ENCODE data around the gene SARS2.
A peak's percentile ranks its signal among the peaks of the same experiment; 100 is the strongest.
"Not testable (repeated sequence)": the region's sequence is repeated elsewhere in the genome, so short reads cannot be mapped to it uniquely, and the experiment has no call there.

SARS2 gene

DNA sequence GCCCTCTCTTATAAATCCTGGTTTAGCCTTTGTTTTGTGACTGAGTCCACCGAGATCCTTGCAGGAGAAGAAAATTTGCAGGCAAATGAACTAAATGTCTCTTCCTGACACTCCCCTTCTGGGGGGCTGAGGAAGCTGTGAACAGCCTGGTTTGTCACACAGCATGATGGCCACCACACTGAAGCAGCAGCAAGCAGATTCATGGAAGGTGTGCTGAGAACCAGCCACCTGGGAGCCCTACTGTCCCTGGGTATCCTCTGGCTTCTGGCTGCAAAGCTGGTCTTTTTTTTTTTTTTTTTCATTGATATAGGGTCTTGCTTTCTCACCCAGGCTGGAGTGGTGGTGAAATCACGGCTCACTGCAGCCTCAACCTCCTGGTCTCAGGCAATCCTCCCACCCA is 11.4 kb upstream of the SARS2 start:
- no peak overlapping the region for H3K9ac ChIP-seq (ENCODE audit: low read length)
- H3K4me3 ChIP-seq (ENCODE audit: low read length): no peak overlapping the region
- no peaks in the 10 kb centered on the region for H3K27me3 ChIP-seq (ENCODE audit: control insufficient read depth, insufficient read depth, low read length)
- H3K27ac ChIP-seq (ENCODE audit: low read depth, low read length): no peak overlapping the region
- no peaks in the 10 kb centered on the region for H3K36me3 ChIP-seq (ENCODE audit: control insufficient read depth, insufficient read depth, low read length)
- H3K4me1 ChIP-seq (ENCODE audit: control insufficient read depth, insufficient read depth, low read length): no peaks in the 10 kb centered on the region

- H3K4me1 ChIP-seq (ENCODE audit: control insufficient read depth, insufficient read depth, low read length); H3K4me3 ChIP-seq (ENCODE audit: low read length); H3K36me3 ChIP-seq (ENCODE audit: control insufficient read depth, insufficient read depth, low read length); H3K27ac ChIP-seq (ENCODE audit: low read depth, low read length); H3K27me3 ChIP-seq (ENCODE audit: control insufficient read depth, insufficient read depth, low read length); H3K9ac ChIP-seq (ENCODE audit: low read length): not testable (repeated sequence)
Observed at GRCh38 chr19:38941466-38941865, 10.9 kb upstream of the SARS2 start.

DNA sequence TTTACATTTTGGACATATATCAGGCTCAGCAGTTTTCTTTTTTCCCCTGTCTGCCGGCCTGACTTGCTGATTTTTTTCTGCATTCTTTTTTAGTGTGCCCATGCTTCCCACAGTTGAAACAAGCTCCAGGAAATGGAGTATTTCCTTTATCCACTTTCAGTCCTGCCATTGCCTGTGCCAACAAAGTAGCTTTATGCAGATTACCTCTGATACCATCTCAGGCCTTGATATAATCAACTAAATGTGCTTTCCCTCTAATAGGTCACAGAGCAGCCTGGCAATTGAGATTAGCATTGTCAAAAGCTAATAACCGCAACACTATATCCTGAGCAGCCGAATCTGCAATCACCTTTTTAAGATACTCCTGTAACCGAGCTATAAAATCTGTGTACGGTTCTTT is 9.4 kb upstream of the SARS2 start:
- Histone ChIP-seq H3K4me3 (ENCODE audit: low read length) (no peak overlapping the region), H3K27me3 (ENCODE audit: control insufficient read depth, insufficient read depth, low read length) (no peaks in the 10 kb centered on the region), H3K36me3 (ENCODE audit: control insufficient read depth, insufficient read depth, low read length) (no peaks in the 10 kb centered on the region), H3K27ac (ENCODE audit: low read depth, low read length) (no peak overlapping the region), H3K9ac (ENCODE audit: low read length) (no peak overlapping the region), H3K4me1 (ENCODE audit: control insufficient read depth, insufficient read depth, low read length) (no peaks in the 10 kb centered on the region)

GRCh38 chr19:38933544-38933943 is 3.0 kb upstream of the SARS2 start:
- H3K4me1 ChIP-seq (ENCODE audit: control insufficient read depth, insufficient read depth, low read length): peaks cover 7% of the 10 kb centered on the region
- H3K9ac ChIP-seq (ENCODE audit: low read length): no peak overlapping the region
- no peak overlapping the region for H3K4me3 ChIP-seq (ENCODE audit: low read length)
- H3K27ac ChIP-seq (ENCODE audit: low read depth, low read length): no peak overlapping the region
- H3K36me3 ChIP-seq (ENCODE audit: control insufficient read depth, insufficient read depth, low read length): peaks cover 11% of the 10 kb centered on the region
- H3K27me3 ChIP-seq (ENCODE audit: control insufficient read depth, insufficient read depth, low read length): no peaks in the 10 kb centered on the region

- no peak overlapping the region for H3K27ac ChIP-seq (ENCODE audit: low read depth, low read length)
- no peak overlapping the region for H3K9ac ChIP-seq (ENCODE audit: low read length)
- H3K4me3 ChIP-seq (ENCODE audit: low read length): no peak overlapping the region
- peaks cover 11% of the 10 kb centered on the region for H3K36me3 ChIP-seq (ENCODE audit: control insufficient read depth, insufficient read depth, low read length)
- no peaks in the 10 kb centered on the region for H3K27me3 ChIP-seq (ENCODE audit: control insufficient read depth, insufficient read depth, low read length)
- peaks cover 7% of the 10 kb centered on the region for H3K4me1 ChIP-seq (ENCODE audit: control insufficient read depth, insufficient read depth, low read length)
Observed at GRCh38 chr19:38932425-38933179, 2.0 kb upstream of the SARS2 start.

GRCh38 chr19:38931521-38931793 is 894 bp upstream of the SARS2 start:
- H3K27ac ChIP-seq (ENCODE audit: low read depth, low read length): no peak overlapping the region

GRCh38 chr19:38930776-38931520 is 385 bp upstream of the SARS2 start, which contains the start of gene MRPS12:
Gene MRPS12 (plus strand): TSS chr19:38930944. CDS start chr19:38931295, 351 bp downstream.
- no peaks in the 10 kb centered on the region for H3K27me3 ChIP-seq (ENCODE audit: control insufficient read depth, insufficient read depth, low read length)
- peak within 1 kb of the TSS; percentile 94 for H3K27ac ChIP-seq (ENCODE audit: low read depth, low read length)
- H3K36me3 ChIP-seq (ENCODE audit: control insufficient read depth, insufficient read depth, low read length): peaks cover 11% of the 10 kb centered on the region
- H3K9ac ChIP-seq (ENCODE audit: low read length): peak within 1 kb of the TSS; percentile 53
- peak within 1 kb of the TSS; percentile 79 for H3K4me3 ChIP-seq (ENCODE audit: low read length)
- peaks cover 7% of the 10 kb centered on the region for H3K4me1 ChIP-seq (ENCODE audit: control insufficient read depth, insufficient read depth, low read length)

More at GRCh38 chr19:38931521-38931793, 894 bp upstream of the SARS2 start:
- no peaks in the 10 kb centered on the region for H3K27me3 ChIP-seq (ENCODE audit: control insufficient read depth, insufficient read depth, low read length)
- peaks cover 7% of the 10 kb centered on the region for H3K4me1 ChIP-seq (ENCODE audit: control insufficient read depth, insufficient read depth, low read length)
- H3K36me3 ChIP-seq (ENCODE audit: control insufficient read depth, insufficient read depth, low read length): peaks cover 11% of the 10 kb centered on the region
- peak overlapping the region; percentile 53 for H3K9ac ChIP-seq (ENCODE audit: low read length)
- H3K4me3 ChIP-seq (ENCODE audit: low read length): peak overlapping the region; percentile 79

DNA sequence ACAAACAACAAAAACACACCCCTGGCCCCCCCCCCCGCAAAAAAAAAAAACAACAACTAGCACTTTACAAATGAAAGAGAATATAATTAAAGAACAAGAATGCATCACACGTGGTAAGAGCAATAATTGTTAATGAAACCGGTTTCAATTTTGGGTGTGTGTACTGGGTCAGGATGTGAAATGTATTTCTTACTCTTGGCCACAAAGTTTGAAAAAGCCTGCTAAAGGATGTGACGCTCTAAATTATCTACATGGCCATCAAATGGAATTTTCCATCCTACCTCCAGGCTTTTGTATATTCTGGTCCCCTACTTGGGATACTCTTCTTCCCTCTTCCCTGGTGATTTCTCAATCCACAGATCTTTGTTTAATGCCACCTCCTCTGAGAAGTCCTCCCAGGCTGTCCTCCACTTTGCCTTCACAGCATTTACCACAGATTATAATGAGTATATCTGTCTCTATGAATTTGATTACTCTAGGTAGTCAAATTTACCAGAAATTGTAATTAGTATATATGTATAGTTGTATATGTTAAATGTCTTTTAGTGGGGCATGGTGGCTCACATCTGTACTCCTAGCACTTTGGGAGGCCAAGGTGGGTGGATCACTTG is 2.1 kb downstream of the SARS2 start:
- H3K4me3 ChIP-seq (ENCODE audit: low read length): no peak overlapping the region
- H3K36me3 ChIP-seq (ENCODE audit: control insufficient read depth, insufficient read depth, low read length): peaks cover 10% of the 10 kb centered on the region
- no peak overlapping the region for H3K9ac ChIP-seq (ENCODE audit: low read length)
- H3K27me3 ChIP-seq (ENCODE audit: control insufficient read depth, insufficient read depth, low read length): no peaks in the 10 kb centered on the region
- H3K27ac ChIP-seq (ENCODE audit: low read depth, low read length): no peak overlapping the region
- H3K4me1 ChIP-seq (ENCODE audit: control insufficient read depth, insufficient read depth, low read length): peaks cover 7% of the 10 kb centered on the region

DNA sequence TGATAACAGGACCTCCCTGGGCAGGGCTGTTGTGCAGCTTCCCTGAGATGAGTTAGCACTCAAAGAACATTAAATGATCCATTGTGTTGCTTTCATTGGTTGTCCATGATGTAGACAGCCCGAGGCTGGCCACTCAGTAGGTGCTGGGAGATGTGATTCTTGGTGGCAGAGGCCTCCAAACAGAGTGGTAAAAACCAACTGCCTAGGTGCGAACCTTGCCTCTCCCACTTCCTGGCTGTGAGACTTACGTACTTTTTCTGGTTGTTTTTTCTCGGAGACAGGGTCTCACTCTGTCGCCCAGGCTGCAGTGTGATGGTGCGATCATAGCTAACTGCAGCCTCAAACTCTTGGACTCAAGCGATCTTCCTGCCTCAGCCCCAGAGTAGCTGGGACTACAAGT is 6.2 kb downstream of the SARS2 start:
- peaks cover 11% of the 10 kb centered on the region for H3K36me3 ChIP-seq (ENCODE audit: control insufficient read depth, insufficient read depth, low read length)

GRCh38 chr19:38922482-38922881 is 8.1 kb downstream of the SARS2 start:
- Histone ChIP-seq H3K36me3 (ENCODE audit: control insufficient read depth, insufficient read depth, low read length) (peaks cover 11% of the 10 kb centered on the region), H3K27ac (ENCODE audit: low read depth, low read length) (no peak overlapping the region), H3K4me1 (ENCODE audit: control insufficient read depth, insufficient read depth, low read length) (no peaks in the 10 kb centered on the region)

More for the DNA sequence above, 6.2 kb downstream of the SARS2 start:
- Histone ChIP-seq H3K9ac (ENCODE audit: low read length) (no peak overlapping the region), H3K27ac (ENCODE audit: low read depth, low read length) (no peak overlapping the region), H3K4me1 (ENCODE audit: control insufficient read depth, insufficient read depth, low read length) (no peaks in the 10 kb centered on the region), H3K4me3 (ENCODE audit: low read length) (no peak overlapping the region), H3K27me3 (ENCODE audit: control insufficient read depth, insufficient read depth, low read length) (no peaks in the 10 kb centered on the region)

DNA sequence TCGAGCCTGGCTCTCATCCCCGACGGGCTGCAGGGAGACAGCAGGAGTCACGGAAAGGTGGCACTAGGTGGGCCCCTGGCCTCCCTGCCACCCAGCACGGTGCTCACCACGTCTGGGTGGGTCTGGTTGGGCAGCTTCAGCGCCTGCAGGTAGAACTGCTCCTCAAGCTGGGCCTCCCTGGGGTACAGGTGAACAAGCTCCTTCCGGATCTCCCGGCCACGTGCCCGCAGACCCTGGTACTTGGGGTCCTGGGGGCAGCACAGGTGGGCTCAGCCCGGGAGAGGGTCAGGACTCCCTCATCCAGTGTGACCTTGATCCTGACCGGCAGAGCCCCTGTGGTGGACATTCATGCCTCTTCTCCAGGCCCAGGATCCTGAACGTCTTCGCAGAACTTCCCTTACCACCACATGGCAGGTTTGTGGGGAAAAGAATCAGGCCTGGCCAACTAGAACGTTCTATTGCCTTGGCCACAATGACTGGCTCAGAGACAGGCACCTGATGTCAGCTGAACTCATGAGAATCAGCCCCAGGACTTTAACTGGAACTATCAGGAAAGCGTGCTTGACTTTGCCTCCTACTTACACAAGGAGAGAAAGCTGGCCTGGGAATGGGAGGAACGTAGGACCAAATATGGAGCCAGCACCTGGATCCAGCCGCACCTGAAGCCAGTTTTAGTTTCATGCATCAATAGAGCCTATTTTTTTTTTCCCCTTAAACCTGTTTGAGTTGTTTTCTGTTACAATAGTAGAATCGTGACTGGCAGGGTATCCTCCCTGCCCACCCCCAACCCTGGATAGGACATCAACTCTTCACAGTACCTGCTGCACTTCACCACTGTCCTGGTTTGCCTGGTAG is 8.9 kb downstream of the SARS2 start:
- peaks cover 11% of the 10 kb centered on the region for H3K36me3 ChIP-seq (ENCODE audit: control insufficient read depth, insufficient read depth, low read length)
- H3K4me3 ChIP-seq (ENCODE audit: low read length): no peak overlapping the region
- H3K4me1 ChIP-seq (ENCODE audit: control insufficient read depth, insufficient read depth, low read length): no peaks in the 10 kb centered on the region
- no peaks in the 10 kb centered on the region for H3K27me3 ChIP-seq (ENCODE audit: control insufficient read depth, insufficient read depth, low read length)
- no peak overlapping the region for H3K9ac ChIP-seq (ENCODE audit: low read length)
- no peak overlapping the region for H3K27ac ChIP-seq (ENCODE audit: low read depth, low read length)

More at GRCh38 chr19:38922482-38922881, 8.1 kb downstream of the SARS2 start:
- Histone ChIP-seq H3K9ac (ENCODE audit: low read length) (no peak overlapping the region), H3K27me3 (ENCODE audit: control insufficient read depth, insufficient read depth, low read length) (no peaks in the 10 kb centered on the region), H3K4me3 (ENCODE audit: low read length) (no peak overlapping the region)

Measured in rectal smooth muscle tissue (tissue), 1 donor.